NCI-H2227 treated with DMSO at 0.1 percent for 48 hours (cell line): ENCODE measurements around the gene PGAP2.
A peak's percentile ranks its signal among the peaks of the same experiment; 100 is the strongest.
"Not testable (repeated sequence)": the region's sequence is repeated elsewhere in the genome, so short reads cannot be mapped to it uniquely, and the experiment has no call there.

Experiments
- DNase-seq: peaks from one replicate; lab custom pipeline; 2025; lab: John Stamatoyannopoulos, UW

The PGAP2 gene

GRCh38 chr11:3855808-3856491 is 47.6 kb downstream of the PGAP2 start:
- no peak for DNase-seq

GRCh38 chr11:3856856-3857553 is 48.6 kb downstream of the PGAP2 start:
- no peak for DNase-seq

GRCh38 chr11:3857628-3858027 is 49.3 kb downstream of the PGAP2 start:
- no peak for DNase-seq

GRCh38 chr11:3859373-3859881 is 51.1 kb downstream of the PGAP2 start:
- DNase-seq: peak; percentile 29

- no peak for DNase-seq
These were observed 52.0 kb downstream of the PGAP2 start for GRCh38 chr11:3860375-3860774.

- DNase-seq: not testable (repeated sequence)
These were observed 52.6 kb downstream of the PGAP2 start for GRCh38 chr11:3860898-3861393.

GRCh38 chr11:3861683-3862082 is 53.3 kb downstream of the PGAP2 start:
- DNase-seq: no peak

- DNase-seq: no peak
These were observed 57.2 kb downstream of the PGAP2 start for GRCh38 chr11:3865388-3866193.

GRCh38 chr11:3866206-3866605 is 57.8 kb downstream of the PGAP2 start:
- DNase-seq: no peak

- DNase-seq: no peak
These were observed 58.5 kb downstream of the PGAP2 start for GRCh38 chr11:3866836-3867208.

- DNase-seq: peak; percentile 56
These were observed 59.1 kb downstream of the PGAP2 start for GRCh38 chr11:3867209-3868091.

GRCh38 chr11:3873712-3874349 is 65.5 kb downstream of the PGAP2 start:
- DNase-seq: no peak
